Loucy (cell line): ENCODE data around the gene ZBTB32.

ENCODE experiments used
- H2AFZ ChIP-seq: fragments of 200-600 bp; sonication (generic); 2 replicates; pipeline ENCODE4 v1.6.0; 2016; ENCODE audit warnings: antibody characterized with exemption, mild to moderate bottlenecking, low read length, moderate library complexity
- H3F3A ChIP-seq: fragments of 200-600 bp; 2 replicates; pipeline ENCODE4 v1.6.0; 2016; ENCODE audit warnings: antibody characterized with exemption, low read depth, mild to moderate bottlenecking
- H3K27me3 ChIP-seq: fragments of 200-600 bp; sonication (generic); 2 replicates; pipeline ENCODE4 v1.6.1; 2014; ENCODE audit warnings: low read length, mild to moderate bottlenecking; ENCODE audit not compliant: insufficient read depth, poor library complexity, severe bottlenecking
- H3K36me3 ChIP-seq: fragments of 200-600 bp; sonication (generic); 2 replicates; pipeline ENCODE4 v1.6.1; 2016; ENCODE audit warnings: low read length; ENCODE audit not compliant: insufficient read depth
- H3K4me1 ChIP-seq: fragments of 200-600 bp; sonication (generic); 2 replicates; pipeline ENCODE4 v1.5.1; 2014; ENCODE audit warnings: low read length, mild to moderate bottlenecking; ENCODE audit not compliant: insufficient read depth, poor library complexity, severe bottlenecking
- H3K4me2 ChIP-seq: fragments of 200-600 bp; sonication (generic); 2 replicates; pipeline ENCODE4 v1.6.0; 2014; ENCODE audit warnings: antibody characterized with exemption, low read length, low read depth, mild to moderate bottlenecking; ENCODE audit not compliant: poor library complexity, severe bottlenecking
- H3K4me3 ChIP-seq: fragments of 200-600 bp; sonication (generic); 2 replicates; pipeline ENCODE4 v1.5.1; 2014; ENCODE audit warnings: low read length, mild to moderate bottlenecking, mixed read lengths; ENCODE audit not compliant: poor library complexity, severe bottlenecking
- H3K79me2 ChIP-seq: fragments of 200-600 bp; sonication (generic); 2 replicates; pipeline ENCODE4 v1.6.1; 2014; ENCODE audit warnings: low read length; ENCODE audit not compliant: insufficient read depth
- H3K9ac ChIP-seq: fragments of 200-600 bp; sonication (generic); 2 replicates; pipeline ENCODE4 v1.6.0; 2014; ENCODE audit warnings: mild to moderate bottlenecking, low read depth, low read length, moderate library complexity; ENCODE audit not compliant: poor library complexity, severe bottlenecking
- H3K9me2 ChIP-seq: fragments of 200-600 bp; sonication (generic); replicated peaks from 2 replicates; pipeline ENCODE4 v1.6.1; 2016; ENCODE audit warnings: low read depth, low read length, mixed read lengths
- H3K9me3 ChIP-seq: fragments of 200-600 bp; sonication (generic); 2 replicates; pipeline ENCODE4 v1.6.1; 2014; ENCODE audit warnings: mild to moderate bottlenecking, antibody characterized with exemption, low read length, low read depth; ENCODE audit not compliant: insufficient read depth
- H4K20me1 ChIP-seq: fragments of 200-600 bp; sonication (generic); 2 replicates; pipeline ENCODE4 v1.6.0; 2014; ENCODE audit warnings: antibody characterized with exemption, low read length, mild to moderate bottlenecking; ENCODE audit not compliant: insufficient read depth, poor library complexity, severe bottlenecking
- CTCF ChIP-seq: fragments of 200-600 bp; sonication (generic); conservative IDR thresholded peaks from 2 replicates; pipeline ENCODE4 v1.5.1; 2014; ENCODE audit warnings: mild to moderate bottlenecking, antibody characterized with exemption, low read length
- EZH2phosphoT487 ChIP-seq: fragments of 200-600 bp; IDR thresholded peaks from 2 replicates; pipeline ENCODE4 v1.6.1; 2018; ENCODE audit warnings: antibody characterized with exemption, mild to moderate bottlenecking, moderate library complexity, borderline replicate concordance

The ZBTB32 gene

GRCh38 chr19:35656700-35657099, 47.7 kb upstream of the ZBTB32 start:
- Histone ChIP-seq H3K4me3 (no peak overlapping the region), H3K9me3 (no peaks in the 10 kb centered on the region), H3K9ac (no peak overlapping the region), H3F3A (no peaks in the 10 kb centered on the region), H3K36me3 (peaks cover 37% of the 10 kb centered on the region; the same call in 1 of the 2 replicates), H4K20me1 (no peaks in the 10 kb centered on the region), H3K4me2 (no peak overlapping the region), H3K9me2 (no peaks in the 10 kb centered on the region), H3K27me3 (no peaks in the 10 kb centered on the region), H3K79me2 (peaks cover 2% of the 10 kb centered on the region; the same call in 1 of the 2 replicates), H3K4me1 (no peaks in the 10 kb centered on the region), H2AFZ (no peak overlapping the region)
- TF ChIP-seq CTCF (no peak), EZH2phosphoT487 (no peak)

GRCh38 chr19:35657904-35658700, 46.3 kb upstream of the ZBTB32 start:
- no peaks in the 10 kb centered on the region for H3K9me2 ChIP-seq
- no peak overlapping the region for H2AFZ ChIP-seq
- no peaks in the 10 kb centered on the region for H4K20me1 ChIP-seq
- H3K4me3 ChIP-seq: no peak overlapping the region
- H3F3A ChIP-seq: no peaks in the 10 kb centered on the region
- H3K4me1 ChIP-seq: no peaks in the 10 kb centered on the region
- no peaks in the 10 kb centered on the region for H3K9me3 ChIP-seq
- H3K27me3 ChIP-seq: no peaks in the 10 kb centered on the region
- TF ChIP-seq EZH2phosphoT487: no peak
- no peak for TF ChIP-seq CTCF
- no peak overlapping the region for H3K4me2 ChIP-seq
- H3K36me3 ChIP-seq: peaks cover 37% of the 10 kb centered on the region; the same call in 1 of the 2 replicates
- no peak overlapping the region for H3K9ac ChIP-seq
- no peaks in the 10 kb centered on the region for H3K79me2 ChIP-seq

GRCh38 chr19:35661995-35662340, 42.4 kb upstream of the ZBTB32 start:
- H3F3A ChIP-seq: no peaks in the 10 kb centered on the region
- no peaks in the 10 kb centered on the region for H4K20me1 ChIP-seq
- no peaks in the 10 kb centered on the region for H3K79me2 ChIP-seq
- H2AFZ ChIP-seq: no peak overlapping the region
- H3K9ac ChIP-seq: no peak overlapping the region
- H3K4me2 ChIP-seq: no peak overlapping the region
- no peaks in the 10 kb centered on the region for H3K9me2 ChIP-seq
- H3K4me3 ChIP-seq: no peak overlapping the region
- H3K27me3 ChIP-seq: no peaks in the 10 kb centered on the region
- TF ChIP-seq EZH2phosphoT487: no peak
- H3K9me3 ChIP-seq: no peaks in the 10 kb centered on the region
- peaks cover 8% of the 10 kb centered on the region; the same call in 1 of the 2 replicates for H3K36me3 ChIP-seq
- H3K4me1 ChIP-seq: no peaks in the 10 kb centered on the region

- no peaks in the 10 kb centered on the region for H3K9me3 ChIP-seq
- no peaks in the 10 kb centered on the region for H3F3A ChIP-seq
- no peaks in the 10 kb centered on the region for H3K4me1 ChIP-seq
- no peak overlapping the region for H3K4me2 ChIP-seq
- H3K9ac ChIP-seq: no peak overlapping the region
- H3K79me2 ChIP-seq: no peaks in the 10 kb centered on the region
- no peaks in the 10 kb centered on the region for H3K36me3 ChIP-seq
- H4K20me1 ChIP-seq: no peaks in the 10 kb centered on the region
- no peaks in the 10 kb centered on the region for H3K9me2 ChIP-seq
- no peaks in the 10 kb centered on the region for H3K27me3 ChIP-seq
- H2AFZ ChIP-seq: no peak overlapping the region
- TF ChIP-seq EZH2phosphoT487 (no peak), CTCF (no peak)
- H3K4me3 ChIP-seq: no peak overlapping the region
Observed at GRCh38 chr19:35663981-35664380, 40.4 kb upstream of the ZBTB32 start.
